ENCODE results near the gene GGTLC3.
"Not testable (repeated sequence)": the region's sequence is repeated elsewhere in the genome, so short reads cannot be mapped to it uniquely, and the experiment has no call there.

Gene GGTLC3

DNA sequence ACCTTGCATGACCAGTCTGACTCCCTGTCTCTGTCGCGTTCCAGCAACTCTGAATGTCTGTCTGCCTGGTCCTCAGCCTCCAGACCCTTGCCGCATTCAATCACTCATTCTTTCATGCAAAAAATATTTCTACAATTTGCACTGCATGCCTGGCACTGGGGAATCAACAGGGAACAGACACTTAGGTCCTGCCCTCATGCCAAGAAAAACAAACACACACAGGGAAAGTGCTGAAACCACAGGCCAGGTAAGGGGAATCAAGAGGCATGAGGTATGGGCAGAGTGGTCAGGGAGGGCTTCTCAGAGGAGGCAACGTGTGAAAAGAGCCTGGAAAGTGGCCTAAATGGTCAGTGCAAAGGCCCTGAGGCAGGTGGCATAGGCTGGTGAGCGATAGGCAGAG, at the start of gene GGTLC3:
Gene GGTLC3 (minus strand): TSS at position 101 of the 400 bp plus-strand sequence. CDS start 264 bp downstream, outside the sequence.
- DNase-seq (ENCODE audit: extremely low spot score, insufficient read length, low read depth); FAIRE-seq: not testable (repeated sequence)

GRCh38 chr22:18560099-18560974, 42.4 kb upstream of the GGTLC3 start:
- FAIRE-seq; DNase-seq (ENCODE audit: extremely low spot score, insufficient read length, low read depth): not testable (repeated sequence)

- DNase-seq (ENCODE audit: extremely low spot score, insufficient read length, low read depth); FAIRE-seq: not testable (repeated sequence)
These were observed 41.0 kb upstream of the GGTLC3 start for GRCh38 chr22:18558939-18559338.

GRCh38 chr22:18558516-18558915, 40.6 kb upstream of the GGTLC3 start:
- DNase-seq (ENCODE audit: extremely low spot score, insufficient read length, low read depth); FAIRE-seq: not testable (repeated sequence)

DNA sequence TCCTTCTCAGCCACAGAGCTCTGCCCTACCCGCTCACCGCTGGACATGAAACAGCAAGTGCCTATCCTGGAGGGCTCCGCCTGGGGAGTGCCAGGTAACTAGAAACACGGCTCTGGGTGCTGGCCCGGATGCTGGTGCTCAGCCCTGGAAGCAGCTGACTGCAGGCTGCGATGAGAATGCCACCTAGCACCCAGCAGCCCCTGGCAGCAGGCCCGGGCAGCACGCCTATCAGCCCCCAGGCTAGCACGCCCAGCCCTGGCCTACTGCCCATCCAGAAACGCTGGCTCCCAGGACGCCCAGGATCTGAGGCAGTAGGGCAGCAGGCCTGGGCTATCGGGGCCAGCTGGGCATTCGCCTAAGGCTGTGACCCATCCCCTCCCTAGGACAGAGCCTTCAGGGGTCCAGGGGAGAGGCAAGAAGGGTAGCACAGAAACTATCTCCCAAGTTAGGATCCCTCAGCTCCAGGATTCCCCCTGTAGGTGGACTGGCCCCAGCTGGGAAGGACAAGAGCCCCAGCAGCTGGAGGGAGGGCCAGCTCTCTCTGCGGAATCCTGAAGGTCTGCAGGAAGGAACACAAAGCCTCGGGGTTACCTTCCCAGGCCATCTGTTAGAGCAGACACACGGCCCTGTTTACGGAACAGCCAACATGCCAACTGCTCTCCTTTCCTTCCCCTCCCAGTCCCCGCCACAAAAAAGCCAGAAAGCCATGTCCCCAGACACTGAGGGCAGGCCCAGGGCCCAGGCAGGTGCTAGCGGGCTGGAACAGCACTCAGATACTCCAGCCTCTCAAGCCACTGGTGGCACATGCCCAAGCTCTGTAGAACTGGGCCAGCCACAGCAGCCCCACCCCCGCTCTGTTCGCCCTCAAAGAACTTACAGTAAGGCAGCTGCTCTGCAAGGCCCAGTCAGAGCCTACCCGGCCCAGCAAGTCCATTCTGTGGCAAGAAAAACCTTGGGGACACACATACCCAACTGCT, 36.6 kb upstream of the GGTLC3 start:
- not testable (repeated sequence) for FAIRE-seq; DNase-seq (ENCODE audit: extremely low spot score, insufficient read length, low read depth)

- not testable (repeated sequence) for FAIRE-seq; DNase-seq (ENCODE audit: extremely low spot score, insufficient read length, low read depth)
These were observed 35.1 kb upstream of the GGTLC3 start for GRCh38 chr22:18552839-18553597.

- not testable (repeated sequence) for FAIRE-seq
These were observed 33.1 kb upstream of the GGTLC3 start for GRCh38 chr22:18551046-18551445.

DNA sequence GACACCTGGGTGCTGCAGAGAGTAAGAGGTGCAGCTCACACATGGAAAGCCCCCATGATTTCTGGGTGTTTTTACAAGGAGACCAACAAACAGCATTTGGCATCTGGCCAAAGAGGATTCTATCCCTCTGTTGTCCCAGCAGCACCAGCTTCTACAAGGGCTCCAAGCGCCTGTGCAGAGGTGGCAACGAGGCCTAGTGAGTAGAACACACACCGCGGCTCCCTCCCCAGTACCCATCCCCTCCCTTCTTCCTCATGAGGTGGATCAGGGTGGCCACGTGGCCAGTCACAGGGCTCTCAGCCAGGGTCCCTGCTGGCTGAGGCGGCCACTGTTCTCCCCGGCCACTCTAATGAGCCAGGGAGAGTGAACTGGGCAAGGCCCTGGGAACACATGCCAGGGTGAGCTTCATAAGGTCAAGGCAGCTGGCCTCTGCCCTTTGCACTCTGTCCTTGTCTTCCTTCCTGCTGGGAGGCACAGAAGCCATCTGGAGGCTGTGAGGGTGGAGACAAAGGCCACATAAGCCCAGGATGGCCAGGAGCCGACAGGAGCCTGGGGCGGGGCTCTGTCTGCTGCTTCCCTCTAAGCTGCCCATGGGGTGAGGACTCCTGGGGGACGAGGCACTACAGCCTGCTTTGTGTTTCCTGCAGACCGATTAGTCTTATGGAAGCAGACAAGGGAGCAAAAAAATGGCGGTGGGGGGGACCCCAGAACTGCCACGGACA, 31.7 kb upstream of the GGTLC3 start:
- FAIRE-seq; DNase-seq (ENCODE audit: extremely low spot score, insufficient read length, low read depth): not testable (repeated sequence)

More at GRCh38 chr22:18551046-18551445, 33.1 kb upstream of the GGTLC3 start:
- DNase-seq (ENCODE audit: extremely low spot score, insufficient read length, low read depth) = not testable (repeated sequence)

DNA sequence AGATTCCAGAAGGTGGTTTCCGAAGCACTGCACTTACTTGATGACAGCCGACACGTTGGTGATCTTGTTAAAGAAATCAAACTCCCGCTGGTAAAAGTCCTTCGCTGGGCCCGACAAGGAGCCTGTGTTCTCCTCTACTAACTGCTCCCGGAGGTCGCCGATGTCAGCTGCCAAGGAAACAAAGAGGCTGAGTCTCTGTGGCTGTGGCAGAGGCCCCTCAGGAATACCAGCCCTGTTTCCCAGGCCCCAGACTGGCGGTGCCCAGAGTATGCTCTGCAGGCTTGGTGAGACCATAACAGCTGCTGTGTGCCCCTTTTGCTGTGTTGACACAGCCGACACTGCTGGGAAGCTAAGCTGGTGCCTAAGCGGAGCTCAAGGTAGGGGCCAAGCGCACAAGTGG, 26.7 kb upstream of the GGTLC3 start:
- DNase-seq (ENCODE audit: extremely low spot score, insufficient read length, low read depth); FAIRE-seq: not testable (repeated sequence)

DNA sequence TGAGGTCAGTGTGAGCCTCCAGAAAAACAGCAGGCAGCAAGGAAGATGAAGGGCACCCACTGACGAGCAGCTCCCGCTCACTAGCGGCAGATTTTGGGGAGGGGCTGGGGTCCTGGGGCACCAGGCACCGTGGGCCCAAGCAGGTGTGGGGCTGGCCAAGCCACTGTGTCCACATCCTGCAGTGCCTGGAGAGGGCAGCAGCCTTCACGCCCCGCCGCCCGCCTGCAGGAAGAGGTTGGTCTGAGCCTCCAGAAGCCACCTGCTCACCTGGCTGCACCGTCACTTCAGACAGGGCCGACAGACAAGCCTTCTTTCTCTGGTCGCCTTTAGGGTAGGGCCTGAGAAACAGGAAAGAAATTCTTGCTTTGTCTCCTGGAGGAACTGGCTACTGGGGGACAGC, 25.4 kb upstream of the GGTLC3 start:
- FAIRE-seq; DNase-seq (ENCODE audit: extremely low spot score, insufficient read length, low read depth): not testable (repeated sequence)

DNA sequence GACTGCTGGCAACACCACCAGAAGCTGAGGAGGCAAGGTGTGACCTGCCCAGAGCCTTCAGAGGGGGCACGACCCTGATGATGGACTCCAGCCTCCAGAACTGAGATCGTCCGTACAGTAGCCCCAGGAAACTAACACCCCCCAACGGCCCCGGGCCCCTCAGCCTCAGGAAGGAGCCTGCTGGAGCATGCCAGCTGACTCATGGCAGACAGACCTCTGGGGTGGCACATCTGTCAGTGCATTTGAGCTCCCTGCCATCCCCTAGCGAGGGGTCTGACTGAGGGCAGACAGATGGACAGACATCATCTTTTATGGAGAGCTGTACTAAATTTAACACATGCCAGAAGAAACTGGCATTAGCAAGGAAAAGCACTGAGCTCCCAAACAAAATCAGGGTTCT, 22.0 kb upstream of the GGTLC3 start:
- not testable (repeated sequence) for FAIRE-seq; DNase-seq (ENCODE audit: extremely low spot score, insufficient read length, low read depth)

- FAIRE-seq = not testable (repeated sequence)
These were observed 16.4 kb upstream of the GGTLC3 start for GRCh38 chr22:18534315-18534714.

DNA sequence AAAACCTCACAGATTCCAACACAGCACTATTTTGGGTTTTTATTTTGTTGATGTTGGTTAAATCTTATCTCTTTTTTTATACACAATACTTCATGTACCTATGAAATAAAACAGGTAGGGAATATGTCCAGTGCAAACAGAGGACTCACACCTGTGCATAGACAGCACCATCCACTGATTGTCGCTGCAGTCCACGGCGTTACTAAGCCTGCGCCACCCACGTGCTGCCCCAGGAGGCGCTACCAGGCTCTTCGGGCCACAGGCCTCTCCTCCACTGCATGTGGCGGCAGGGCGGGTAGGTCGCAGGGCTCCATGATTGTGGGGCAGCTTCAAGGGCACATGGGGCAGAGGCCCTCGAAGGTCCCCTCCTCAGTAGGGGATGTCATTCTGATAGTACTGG, 15.7 kb upstream of the GGTLC3 start:
- DNase-seq (ENCODE audit: extremely low spot score, insufficient read length, low read depth); FAIRE-seq: not testable (repeated sequence)

More at GRCh38 chr22:18534315-18534714, 16.4 kb upstream of the GGTLC3 start:
- not testable (repeated sequence) for DNase-seq (ENCODE audit: extremely low spot score, insufficient read length, low read depth)

GRCh38 chr22:18529416-18530145, 11.6 kb upstream of the GGTLC3 start:
- FAIRE-seq; DNase-seq (ENCODE audit: extremely low spot score, insufficient read length, low read depth): not testable (repeated sequence)

GRCh38 chr22:18528597-18529415, 10.8 kb upstream of the GGTLC3 start:
- not testable (repeated sequence) for DNase-seq (ENCODE audit: extremely low spot score, insufficient read length, low read depth); FAIRE-seq

DNA sequence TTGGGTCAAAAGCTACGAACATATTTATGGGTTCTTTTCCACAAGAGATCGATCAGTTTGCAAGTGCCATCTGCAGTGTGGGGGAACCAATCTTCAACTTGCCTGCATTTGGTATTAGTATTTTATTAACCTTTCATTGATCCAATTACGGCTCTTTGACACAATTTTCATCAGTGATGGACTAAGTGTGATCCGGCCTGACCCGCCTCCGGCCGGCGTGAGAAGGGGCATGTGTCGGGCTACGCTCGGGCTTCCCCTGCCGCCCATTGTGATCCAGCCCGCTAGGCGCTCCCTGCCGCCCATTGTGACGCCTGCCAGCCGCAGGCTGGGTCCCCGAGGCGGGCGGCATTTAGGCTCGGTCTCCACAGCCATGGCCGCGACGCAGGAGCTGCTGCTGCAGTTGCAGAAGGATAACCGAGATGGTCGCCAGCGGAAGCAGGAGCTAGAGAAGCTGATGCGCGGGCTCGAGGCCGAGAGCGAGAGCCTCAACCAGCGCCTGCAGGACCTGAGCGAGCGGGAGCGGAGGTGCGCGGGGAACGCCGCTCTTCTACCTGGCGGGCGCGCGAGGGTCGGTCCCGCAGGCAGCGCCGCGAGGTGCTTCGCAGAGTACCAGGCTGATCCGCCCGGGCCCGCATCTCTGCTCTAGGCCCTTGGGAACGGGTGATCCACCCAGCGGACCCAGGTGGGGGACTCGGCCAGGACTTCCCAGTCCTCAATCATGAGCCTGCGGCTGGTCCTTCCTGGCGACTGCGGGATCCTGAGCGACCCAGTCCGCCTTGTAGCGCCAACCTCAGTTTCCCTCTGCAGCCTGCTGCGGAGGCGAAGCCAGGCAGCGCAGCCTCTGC, 10.0 kb upstream of the GGTLC3 start, which contains the start of gene TMEM191B:
Gene TMEM191B (plus strand): TSS at position 51 of the 845 bp plus-strand sequence. CDS start 179 bp downstream, at position 230.
- FAIRE-seq; DNase-seq (ENCODE audit: extremely low spot score, insufficient read length, low read depth): not testable (repeated sequence)
